Activated CD4-positive, alpha-beta memory T cell treated with anti-CD3 and anti-CD28 coated beads, Interleukin-2, amount 10 ng/mL, durations not matched to agents 7 days and 5 days (primary cell): ENCODE measurements around the gene ZFP57. TPM values are rescaled to one million over a fixed set of nuclear protein-coding genes. Genes with fewer than 3 reads are reported as not detected.

Source experiments
- CTCF ChIA-PET: fragments of 350-600 bp; sonication (Branson Sonifier 250); formaldehyde crosslinking; loops from one replicate; lab custom pipeline; 2021; ENCODE audit warnings: antibody characterized with exemption, inconsistent platforms; lab: Charles Lee
- POLR2A ChIA-PET: fragments of 350-600 bp; sonication (Branson Sonifier 250); formaldehyde crosslinking; loops from one replicate; lab custom pipeline; 2021; ENCODE audit warnings: antibody characterized with exemption; lab: Charles Lee
- DNase-seq: peaks from one replicate; pipeline ENCODE4 v3.0.0-alpha.2; 2020
- H3K27ac Mint-ChIP-seq: one replicate; pipeline ENCODE4 v1.8.0; 2021; ENCODE audit warnings: mild to moderate bottlenecking, mixed read lengths
- H3K27me3 Mint-ChIP-seq: one replicate; pipeline ENCODE4 v1.8.0; 2021; ENCODE audit warnings: mixed read lengths
- H3K36me3 Mint-ChIP-seq: one replicate; pipeline ENCODE4 v1.8.0; 2021; ENCODE audit warnings: low read depth, mixed read lengths
- H3K4me1 Mint-ChIP-seq: one replicate; pipeline ENCODE4 v1.8.0; 2021; ENCODE audit warnings: mixed read lengths
- H3K4me3 Mint-ChIP-seq: one replicate; pipeline ENCODE4 v1.8.0; 2021; ENCODE audit warnings: mild to moderate bottlenecking, mixed read lengths
- H3K9me3 Mint-ChIP-seq: one replicate; pipeline ENCODE4 v1.8.0; 2021; ENCODE audit warnings: mixed read lengths
- total RNA-seq, 2 experiments: library from RNA; stranded (reverse); gene quantifications; one replicate each; pipeline ENCODE4 v1.2.3, GENCODE V29; 2021

The ZFP57 gene
- total RNA-seq, 2 experiments from 2014 or later: not detected

DNA sequence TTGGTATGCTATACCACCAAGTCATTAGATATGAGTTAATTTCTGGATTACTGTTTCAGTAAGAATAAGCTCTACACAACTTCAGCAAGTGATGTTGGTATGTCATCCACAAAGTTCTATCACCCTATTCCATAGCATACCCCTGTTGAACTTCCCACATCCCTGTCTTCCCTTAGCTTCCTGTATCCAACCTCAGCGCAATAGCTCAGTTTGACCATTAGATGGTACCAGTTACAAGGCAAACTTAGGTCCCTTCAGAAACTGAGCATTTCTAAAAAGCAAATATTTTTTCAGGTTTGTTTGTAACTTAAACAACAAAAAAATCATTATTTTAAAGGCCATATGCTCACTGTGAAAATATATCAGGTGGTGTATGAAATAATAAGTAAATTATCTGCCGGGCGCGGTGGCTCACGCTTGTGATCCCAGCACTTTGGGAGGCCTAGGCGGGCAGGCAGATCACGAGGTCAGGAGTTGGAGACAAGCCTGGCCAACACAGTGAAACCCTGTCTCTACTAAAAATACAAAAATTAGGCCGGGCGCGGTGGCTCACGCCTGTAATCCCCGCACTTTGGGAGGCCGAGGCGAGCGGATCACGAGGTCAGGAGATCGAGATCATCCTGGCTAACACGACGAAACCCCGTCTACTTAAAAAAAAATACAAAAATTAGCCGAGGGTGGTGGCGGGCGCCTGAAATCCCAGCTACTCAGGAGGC, 32.9 kb downstream of the ZFP57 start:
- H3K4me3 Mint-ChIP-seq: no peak overlapping the region
- no peaks in the 10 kb centered on the region for H3K9me3 Mint-ChIP-seq
- H3K27ac Mint-ChIP-seq: no peak overlapping the region
- H3K4me1 Mint-ChIP-seq: peaks cover 13% of the 10 kb centered on the region
- DNase-seq: no peak
- H3K27me3 Mint-ChIP-seq: peaks cover 2% of the 10 kb centered on the region
- CTCF ChIA-PET: interaction anchor here (0.7 to 0.9 kb wide), 4 partner anchors 15 to 105 kb away, joined by 3 to 7 read pairs (median 4); partner anchors contain the start of gene GABBR1
- H3K36me3 Mint-ChIP-seq: no peaks in the 10 kb centered on the region
- POLR2A ChIA-PET: interaction anchor here (0.9 to 1.0 kb wide), 2 partner anchors 15 to 24 kb away, joined by 3 read pairs; partner anchors contain the start of gene GABBR1

GRCh38 chr6:29641430-29642148, 39.4 kb downstream of the ZFP57 start:
- Mint-ChIP-seq H3K36me3 (no peaks in the 10 kb centered on the region), H3K27me3 (peaks cover 6% of the 10 kb centered on the region), H3K27ac (peak overlapping the region; percentile 92), H3K9me3 (no peaks in the 10 kb centered on the region), H3K4me3 (peak overlapping the region; percentile 43), H3K4me1 (peaks cover 21% of the 10 kb centered on the region)
- DNase-seq: peak; percentile 52
- ChIA-PET POLR2A (interaction anchor here (1.4 to 2.3 kb wide), 3 partner anchors 8 to 13 kb away, joined by 6 to 15 read pairs (median 8); partner anchors contain the start of gene GABBR1), CTCF (interaction anchor here (0.9 to 6.9 kb wide), 5 partner anchors 8 to 660 kb away, joined by 3 to 164 read pairs (median 6); partner anchors contain the start of gene GABBR1)

GRCh38 chr6:29637247-29637646, 43.7 kb downstream of the ZFP57 start:
- Mint-ChIP-seq H3K4me1 (peaks cover 21% of the 10 kb centered on the region), H3K27ac (no peak overlapping the region), H3K27me3 (peaks cover 18% of the 10 kb centered on the region), H3K4me3 (no peak overlapping the region), H3K9me3 (no peaks in the 10 kb centered on the region), H3K36me3 (no peaks in the 10 kb centered on the region)
- CTCF ChIA-PET: interaction anchor here (1.1 to 6.9 kb wide), 2 partner anchors 13 to 15 kb away, joined by 3 to 164 read pairs; no protein-coding TSS in a partner anchor
- POLR2A ChIA-PET: no interaction called here
- no peak for DNase-seq

DNA sequence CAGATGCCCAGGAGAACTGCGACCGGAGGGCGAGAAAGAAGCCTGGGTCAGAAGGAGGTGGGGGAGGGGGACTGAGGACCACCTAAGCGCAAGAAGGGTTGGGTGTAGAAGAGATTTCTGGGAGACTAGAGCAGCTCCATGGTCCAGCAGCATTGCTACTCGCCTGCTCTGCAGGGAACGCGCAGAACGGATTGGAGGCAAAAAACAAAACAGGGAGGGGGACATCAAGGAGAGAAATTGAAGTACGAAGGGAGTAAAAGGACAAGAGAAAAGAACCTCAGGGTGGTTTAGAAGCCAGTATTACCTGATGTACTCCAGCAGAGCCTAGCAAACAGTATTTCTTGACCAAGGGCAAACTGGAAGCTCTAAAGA, 47.4 kb downstream of the ZFP57 start:
- H3K4me1 Mint-ChIP-seq: peaks cover 42% of the 10 kb centered on the region

DNA sequence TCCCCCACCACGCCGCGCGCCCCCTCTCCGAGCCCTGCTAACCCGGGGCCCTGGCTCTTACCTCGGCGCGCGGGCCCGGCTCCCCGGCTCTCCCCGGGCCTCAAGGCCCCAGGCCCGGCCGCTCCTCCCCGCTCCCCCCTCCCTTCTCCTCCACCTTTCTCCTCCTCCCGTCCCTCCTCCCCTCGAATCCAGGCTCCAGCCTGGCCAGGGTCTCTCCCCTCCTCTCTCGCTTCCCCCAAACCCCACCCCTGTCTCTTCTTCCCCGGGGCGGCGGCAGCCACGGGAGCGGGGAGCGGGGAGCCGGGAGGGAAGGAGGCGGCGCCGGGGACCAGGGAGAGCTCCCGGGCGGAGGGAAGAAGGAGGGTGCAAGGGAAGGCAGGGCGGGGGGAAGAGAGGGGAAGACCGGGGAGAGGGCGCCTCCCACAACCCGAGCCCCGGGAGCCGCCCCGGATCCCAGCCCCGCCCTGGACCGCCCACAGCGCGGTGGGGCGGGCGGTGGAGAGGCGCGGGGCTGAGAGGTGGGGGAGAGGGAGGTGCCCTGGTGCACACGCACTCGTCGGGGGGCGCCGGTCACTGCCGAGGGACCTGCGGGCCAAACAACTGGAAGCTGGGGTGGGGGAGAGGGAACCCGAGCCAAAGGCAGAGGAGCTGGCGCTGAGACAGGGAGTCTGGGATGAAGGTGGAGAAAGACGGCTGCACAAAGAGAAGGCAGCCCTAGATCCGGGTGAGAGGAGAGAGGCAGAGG, 48.0 kb downstream of the ZFP57 start, which contains the start of gene GABBR1:
Gene GABBR1 (minus strand): TSS at position 395 of the 745 bp plus-strand sequence. CDS start 798 bp downstream, outside the sequence.
- POLR2A ChIA-PET: interaction anchor here (1.2 to 1.3 kb wide), 4 partner anchors 9 to 75 kb away, joined by 3 to 11 read pairs (median 4); no protein-coding TSS in a partner anchor
- CTCF ChIA-PET: interaction anchor here (0.6 to 2.2 kb wide), 7 partner anchors 9 to 522 kb away, joined by 3 to 16 read pairs (median 3); no protein-coding TSS in a partner anchor
- Mint-ChIP-seq H3K36me3 (peaks cover 10% of the 10 kb centered on the region), H3K4me3 (peak within 1 kb of the TSS; percentile 79), H3K27me3 (peaks cover 49% of the 10 kb centered on the region), H3K9me3 (no peaks in the 10 kb centered on the region), H3K4me1 (peaks cover 46% of the 10 kb centered on the region), H3K27ac (peak within 1 kb of the TSS; percentile 57)
- peak; percentile 80 for DNase-seq

More for the DNA sequence above, 47.4 kb downstream of the ZFP57 start:
- ChIA-PET CTCF (interaction anchor here (1.1 to 2.2 kb wide), 5 partner anchors 8 to 21 kb away, joined by 3 to 16 read pairs (median 9); no protein-coding TSS in a partner anchor), POLR2A (interaction anchor here (1.0 to 1.3 kb wide), 5 partner anchors 8 to 796 kb away, joined by 3 to 11 read pairs (median 3); no protein-coding TSS in a partner anchor)
- Mint-ChIP-seq H3K27ac (no peak overlapping the region), H3K4me3 (peak overlapping the region; percentile 79), H3K36me3 (peaks cover 10% of the 10 kb centered on the region), H3K27me3 (peaks cover 46% of the 10 kb centered on the region), H3K9me3 (no peaks in the 10 kb centered on the region)
- DNase-seq: no peak

DNA sequence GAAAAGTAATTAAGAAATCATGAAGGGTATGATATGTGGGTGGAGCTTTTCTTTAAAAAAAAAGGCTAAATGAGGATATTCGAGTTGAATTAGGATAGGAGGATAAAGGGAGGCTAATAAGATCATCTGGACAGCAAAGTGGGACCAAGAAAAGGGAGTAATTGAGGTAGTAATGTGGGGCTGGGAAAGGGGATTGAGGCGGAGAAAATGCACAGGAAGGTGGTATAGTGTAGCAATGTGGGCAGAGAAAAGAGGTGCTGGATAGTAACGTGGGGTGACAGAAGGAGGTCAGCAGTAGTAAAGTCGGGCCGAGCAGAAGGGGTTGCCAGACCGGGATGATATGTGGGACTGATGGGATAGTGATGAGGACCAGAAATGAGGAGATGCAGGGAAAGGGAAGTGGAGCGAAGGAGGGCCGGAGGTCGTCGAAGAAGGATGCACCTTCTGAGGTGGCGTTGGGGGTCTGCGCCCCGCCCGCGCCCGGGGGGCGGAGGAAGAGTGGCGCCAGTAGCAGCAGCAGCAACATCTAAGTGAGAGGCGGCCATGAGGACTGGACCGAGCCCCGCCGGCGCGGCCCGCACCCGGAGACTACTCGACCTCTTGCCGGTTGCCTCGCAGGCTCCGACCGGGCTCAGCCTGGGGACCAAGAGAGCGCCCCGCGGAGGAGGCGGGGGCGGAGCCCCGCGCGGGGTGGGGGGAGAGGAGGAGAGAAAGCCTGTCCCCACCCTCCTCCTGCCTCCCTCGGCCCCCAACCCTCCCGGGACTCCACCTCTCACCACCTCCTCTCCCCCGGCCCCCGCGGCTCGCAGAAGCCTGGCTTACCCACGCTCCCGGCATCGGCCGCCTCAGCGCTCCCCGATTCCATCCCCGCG, 48.9 kb downstream of the ZFP57 start:
- Mint-ChIP-seq H3K9me3 (no peaks in the 10 kb centered on the region), H3K4me3 (peak overlapping the region; percentile 79), H3K36me3 (peaks cover 10% of the 10 kb centered on the region), H3K27me3 (peaks cover 46% of the 10 kb centered on the region), H3K27ac (peak overlapping the region; percentile 57), H3K4me1 (peaks cover 46% of the 10 kb centered on the region)
- POLR2A ChIA-PET: interaction anchor here (1.2 to 1.3 kb wide), 4 partner anchors 9 to 76 kb away, joined by 3 to 11 read pairs (median 4); no protein-coding TSS in a partner anchor
- DNase-seq: peak; percentile 64
- CTCF ChIA-PET: interaction anchor here (0.6 to 5.1 kb wide), 6 partner anchors 10 to 522 kb away, joined by 3 to 24 read pairs (median 7); no protein-coding TSS in a partner anchor

DNA sequence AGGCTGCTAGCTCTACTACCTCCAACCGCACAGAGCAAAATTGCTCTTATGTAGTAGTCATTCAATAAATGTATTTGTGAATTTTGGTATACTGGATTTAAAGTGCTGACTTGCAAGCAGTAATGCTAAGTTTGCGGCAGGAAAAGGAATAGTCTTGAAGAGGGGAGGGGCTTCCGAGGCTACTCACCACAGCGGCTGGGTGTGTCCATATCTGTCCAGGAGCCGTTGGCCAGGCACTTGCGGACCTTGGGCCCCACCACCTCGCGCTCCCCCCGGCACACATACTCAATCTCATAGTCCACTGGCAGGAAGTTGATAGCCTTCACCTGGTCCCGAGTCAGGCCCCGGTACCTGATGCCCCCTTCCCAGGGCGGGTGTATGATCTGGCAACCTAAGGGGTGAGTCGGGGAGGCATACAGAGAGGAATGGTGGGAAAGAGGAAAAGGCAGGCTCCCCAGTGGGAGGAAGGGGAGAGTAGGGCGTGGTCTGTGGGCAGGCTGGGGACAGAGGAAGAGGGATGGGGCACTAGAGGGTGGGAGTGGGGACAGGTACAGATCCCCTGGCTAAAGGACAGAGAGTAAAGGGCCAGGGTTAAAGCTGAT, 49.6 kb downstream of the ZFP57 start:
- Mint-ChIP-seq H3K36me3 (peaks cover 10% of the 10 kb centered on the region), H3K9me3 (no peaks in the 10 kb centered on the region), H3K4me3 (peak overlapping the region; percentile 79), H3K27me3 (peaks cover 51% of the 10 kb centered on the region), H3K27ac (peak overlapping the region; percentile 57), H3K4me1 (peaks cover 46% of the 10 kb centered on the region)
- no peak for DNase-seq
- ChIA-PET POLR2A (no interaction called here), CTCF (interaction anchor here (0.9 to 5.1 kb wide), 3 partner anchors 19 to 23 kb away, joined by 3 to 24 read pairs (median 12); no protein-coding TSS in a partner anchor)

DNA sequence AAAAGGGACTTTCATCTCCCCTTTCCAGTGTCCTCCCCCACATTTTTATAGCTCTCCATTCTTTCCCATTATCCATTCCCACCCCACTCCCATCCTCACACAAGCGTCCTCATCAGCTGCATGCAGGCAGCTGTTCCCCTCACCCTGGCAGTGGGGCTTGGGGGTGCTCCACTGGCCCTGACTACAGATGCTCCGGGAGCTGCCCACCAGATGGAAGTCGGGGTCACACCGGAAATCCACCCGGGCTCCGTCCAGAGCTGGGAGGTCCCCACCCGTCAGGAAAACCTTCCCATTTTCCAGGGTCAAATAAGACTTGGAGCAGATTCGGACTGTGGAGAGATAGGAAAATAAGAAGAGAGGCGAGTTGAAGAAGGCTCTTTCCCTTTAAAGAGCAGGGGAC, 50.6 kb downstream of the ZFP57 start:
- Mint-ChIP-seq H3K27ac (no peak overlapping the region), H3K4me1 (peaks cover 46% of the 10 kb centered on the region), H3K36me3 (peaks cover 10% of the 10 kb centered on the region), H3K9me3 (no peaks in the 10 kb centered on the region), H3K4me3 (no peak overlapping the region), H3K27me3 (peaks cover 59% of the 10 kb centered on the region)
- CTCF ChIA-PET: interaction anchor here (1.9 to 5.1 kb wide), 3 partner anchors 11 to 24 kb away, joined by 6 to 24 read pairs (median 12); no protein-coding TSS in a partner anchor
- POLR2A ChIA-PET: no interaction called here
- no peak for DNase-seq

DNA sequence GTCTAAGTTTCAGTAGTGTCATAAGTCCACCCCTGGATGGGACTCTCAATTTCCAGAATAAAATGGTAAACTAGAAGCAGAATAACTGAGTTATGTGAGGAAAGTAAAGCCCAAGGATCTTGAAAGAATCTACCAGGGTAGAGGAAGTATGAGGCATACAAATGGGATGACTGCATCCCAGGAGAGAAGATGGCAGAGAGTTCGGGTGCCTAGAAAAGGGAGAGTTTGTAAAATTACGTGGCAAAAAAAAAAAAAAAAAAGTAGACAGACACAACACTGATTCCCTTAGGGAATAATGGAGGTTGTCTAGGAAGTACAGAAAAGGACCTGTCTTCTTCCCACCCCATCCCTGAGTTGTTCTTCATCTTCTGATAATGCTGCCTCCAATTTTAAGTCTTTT, 51.4 kb downstream of the ZFP57 start:
- Mint-ChIP-seq H3K4me3 (no peak overlapping the region), H3K9me3 (no peaks in the 10 kb centered on the region), H3K4me1 (peaks cover 46% of the 10 kb centered on the region), H3K27ac (no peak overlapping the region), H3K36me3 (peaks cover 10% of the 10 kb centered on the region), H3K27me3 (peaks cover 61% of the 10 kb centered on the region)
- no peak for DNase-seq
- ChIA-PET CTCF (interaction anchor here (1.9 to 5.1 kb wide), 4 partner anchors 11 to 25 kb away, joined by 6 to 24 read pairs (median 9); no protein-coding TSS in a partner anchor), POLR2A (interaction anchor here (1.0 kb wide), 1 partner anchor 18 kb away, joined by 3 read pairs; no protein-coding TSS in a partner anchor)

- Mint-ChIP-seq H3K4me1 (peaks cover 45% of the 10 kb centered on the region), H3K9me3 (no peaks in the 10 kb centered on the region), H3K36me3 (peaks cover 10% of the 10 kb centered on the region), H3K27me3 (peaks cover 56% of the 10 kb centered on the region), H3K4me3 (peak overlapping the region; percentile 79), H3K27ac (no peak overlapping the region)
- CTCF ChIA-PET: interaction anchor here (0.6 to 5.1 kb wide), 8 partner anchors 9 to 31 kb away, joined by 3 to 24 read pairs (median 4); no protein-coding TSS in a partner anchor
- peak; percentile 55 for DNase-seq
- POLR2A ChIA-PET: interaction anchor here (1.0 kb wide), 1 partner anchor 17 kb away, joined by 3 read pairs; no protein-coding TSS in a partner anchor
Measured at GRCh38 chr6:29628419-29629281, 52.3 kb downstream of the ZFP57 start.
